BE2C (cell line): ENCODE data around the gene LYST.

Source experiments
- DNase-seq: peaks from one replicate; pipeline ENCODE4 v3.0.0-alpha.2; 2020
- H3K27me3 ChIP-seq: fragments of 250-450 bp; sonication (Bioruptor Pico); 2 replicates; pipeline ENCODE4 v1.5.1; 2020; ENCODE audit warnings: mild to moderate bottlenecking
- H3K36me3 ChIP-seq: fragments of 250-450 bp; sonication (Bioruptor Pico); 2 replicates; pipeline ENCODE4 v1.5.1; 2020; ENCODE audit warnings: mild to moderate bottlenecking
- H3K4me1 ChIP-seq: fragments of 250-450 bp; sonication (Bioruptor Pico); 2 replicates; pipeline ENCODE4 v1.5.1; 2020
- H3K4me3 ChIP-seq: 2 replicates; pipeline ENCODE4 v1.5.1; 2011; ENCODE audit warnings: low read depth, low read length
- H3K9me3 ChIP-seq: fragments of 250-450 bp; sonication (Bioruptor Pico); 2 replicates; pipeline ENCODE4 v1.5.1; 2020
- TF ChIP-seq, protein P1 (sequence below): IDR thresholded peaks from 2 replicates; pipeline ENCODE4 v1.5.1; 2012; ENCODE audit warnings: mild to moderate bottlenecking, low read depth, low read length

LYST gene

GRCh38 chr1:235864469-235864868 is 2.2 kb downstream of the LYST start:
- DNase-seq: no peak
- 0 out of 2 replicates have a peak, but pooled peaks cover 4% of the 10 kb centered on the region for H3K4me1 ChIP-seq
- TF ChIP-seq, protein P1, sequence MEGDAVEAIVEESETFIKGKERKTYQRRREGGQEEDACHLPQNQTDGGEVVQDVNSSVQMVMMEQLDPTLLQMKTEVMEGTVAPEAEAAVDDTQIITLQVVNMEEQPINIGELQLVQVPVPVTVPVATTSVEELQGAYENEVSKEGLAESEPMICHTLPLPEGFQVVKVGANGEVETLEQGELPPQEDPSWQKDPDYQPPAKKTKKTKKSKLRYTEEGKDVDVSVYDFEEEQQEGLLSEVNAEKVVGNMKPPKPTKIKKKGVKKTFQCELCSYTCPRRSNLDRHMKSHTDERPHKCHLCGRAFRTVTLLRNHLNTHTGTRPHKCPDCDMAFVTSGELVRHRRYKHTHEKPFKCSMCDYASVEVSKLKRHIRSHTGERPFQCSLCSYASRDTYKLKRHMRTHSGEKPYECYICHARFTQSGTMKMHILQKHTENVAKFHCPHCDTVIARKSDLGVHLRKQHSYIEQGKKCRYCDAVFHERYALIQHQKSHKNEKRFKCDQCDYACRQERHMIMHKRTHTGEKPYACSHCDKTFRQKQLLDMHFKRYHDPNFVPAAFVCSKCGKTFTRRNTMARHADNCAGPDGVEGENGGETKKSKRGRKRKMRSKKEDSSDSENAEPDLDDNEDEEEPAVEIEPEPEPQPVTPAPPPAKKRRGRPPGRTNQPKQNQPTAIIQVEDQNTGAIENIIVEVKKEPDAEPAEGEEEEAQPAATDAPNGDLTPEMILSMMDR: no peak

DNA sequence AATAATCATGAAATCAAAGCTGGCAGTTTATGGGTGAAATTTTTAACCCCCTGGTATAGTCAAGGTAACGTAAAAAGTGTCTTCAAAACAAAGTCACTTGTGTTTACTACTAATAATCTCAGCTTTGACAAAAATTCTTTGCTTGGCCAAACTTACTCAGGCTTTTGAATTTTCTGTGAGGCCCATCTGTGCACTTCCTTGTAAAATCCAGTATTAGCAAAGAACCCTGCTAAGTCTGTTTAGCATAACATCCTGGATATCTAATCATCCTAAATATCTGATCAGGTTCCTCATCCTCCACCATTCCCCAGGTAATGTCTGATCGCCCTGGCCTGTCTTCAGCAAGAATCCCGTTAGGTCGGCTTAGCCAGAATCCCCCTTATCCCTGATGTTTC is 3.0 kb downstream of the LYST start:
- TF ChIP-seq, protein P1: no peak
- Histone ChIP-seq H3K36me3 (no peaks in the 10 kb centered on the region), H3K27me3 (no peaks in the 10 kb centered on the region), H3K4me1 (0 out of 2 replicates have a peak, but pooled peaks cover 4% of the 10 kb centered on the region), H3K4me3 (no peak overlapping the region), H3K9me3 (no peaks in the 10 kb centered on the region)
- DNase-seq: no peak

More at GRCh38 chr1:235864469-235864868, 2.2 kb downstream of the LYST start:
- Histone ChIP-seq H3K36me3 (no peaks in the 10 kb centered on the region), H3K27me3 (no peaks in the 10 kb centered on the region), H3K9me3 (no peaks in the 10 kb centered on the region), H3K4me3 (no peak overlapping the region)

DNA sequence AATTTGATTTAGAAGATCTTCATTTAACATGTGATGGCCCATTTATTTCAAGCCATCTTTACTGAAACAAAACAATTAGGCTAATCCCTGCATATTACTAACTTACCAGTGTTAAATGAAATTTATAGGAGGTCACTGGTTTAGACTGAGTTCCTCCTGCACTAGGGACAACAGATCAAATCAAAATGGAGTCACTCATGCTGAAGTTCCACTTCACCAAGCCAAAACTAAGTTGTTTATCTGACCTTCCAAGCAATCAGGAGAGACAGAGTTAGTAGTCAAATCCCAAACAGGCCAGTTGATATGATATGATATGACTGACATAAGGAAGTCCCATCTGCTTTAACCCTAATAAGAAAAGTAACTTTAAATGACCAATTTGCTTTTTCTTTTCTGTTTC is 4.8 kb downstream of the LYST start:
- H3K36me3 ChIP-seq: no peaks in the 10 kb centered on the region
- no peaks in the 10 kb centered on the region for H3K27me3 ChIP-seq
- DNase-seq: no peak
- H3K4me1 ChIP-seq: 0 out of 2 replicates have a peak, but pooled peaks cover 4% of the 10 kb centered on the region
- H3K4me3 ChIP-seq: no peak overlapping the region
- H3K9me3 ChIP-seq: no peaks in the 10 kb centered on the region
- TF ChIP-seq, protein P1: no peak

GRCh38 chr1:235860829-235861228 is 5.9 kb downstream of the LYST start:
- H3K4me1 ChIP-seq: 0 out of 2 replicates have a peak, but pooled peaks cover 4% of the 10 kb centered on the region
- no peak for DNase-seq
- TF ChIP-seq, protein P1: no peak
- H3K36me3 ChIP-seq: no peaks in the 10 kb centered on the region
- no peaks in the 10 kb centered on the region for H3K9me3 ChIP-seq
- H3K4me3 ChIP-seq: no peak overlapping the region
- H3K27me3 ChIP-seq: no peaks in the 10 kb centered on the region

GRCh38 chr1:235859789-235860188 is 6.9 kb downstream of the LYST start:
- TF ChIP-seq, protein P1: no peak
- DNase-seq: no peak
- Histone ChIP-seq H3K4me3 (no peak overlapping the region), H3K36me3 (no peaks in the 10 kb centered on the region), H3K9me3 (no peaks in the 10 kb centered on the region), H3K27me3 (no peaks in the 10 kb centered on the region), H3K4me1 (0 out of 2 replicates have a peak, but pooled peaks cover 2% of the 10 kb centered on the region)

DNA sequence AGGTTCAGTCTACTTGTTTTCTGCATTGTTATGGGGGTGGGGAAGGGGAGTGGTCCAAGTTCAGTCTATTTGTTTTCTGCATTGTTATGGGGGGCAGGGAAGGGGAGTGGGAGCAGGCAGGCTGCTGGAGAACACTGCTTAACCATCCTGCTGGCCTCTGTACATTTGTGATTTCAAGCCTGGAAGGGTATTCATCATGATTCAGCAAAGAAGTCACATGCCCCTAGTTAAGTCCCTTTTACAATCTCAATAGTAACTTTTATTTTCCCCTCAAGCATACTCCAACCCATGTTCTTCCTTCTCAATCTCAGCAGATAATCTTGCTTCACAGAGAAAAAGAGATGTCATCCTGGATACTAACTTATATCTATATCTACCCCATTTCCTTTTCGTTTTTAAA is 7.9 kb downstream of the LYST start:
- H3K4me3 ChIP-seq: no peak overlapping the region
- no peaks in the 10 kb centered on the region for H3K36me3 ChIP-seq
- H3K9me3 ChIP-seq: no peaks in the 10 kb centered on the region
- H3K27me3 ChIP-seq: no peaks in the 10 kb centered on the region
- no peak for DNase-seq
- 0 out of 2 replicates have a peak, but pooled peaks cover 4% of the 10 kb centered on the region for H3K4me1 ChIP-seq
- TF ChIP-seq, protein P1: no peak
